Activated CD4-positive, alpha-beta T cell treated with anti-CD3 and anti-CD28 coated beads, Interleukin-2, amount 10 ng/mL, durations not matched to agents 7 days and 5 days (primary cell): ENCODE data around the gene ATP2B1. TPM values are rescaled to one million over a fixed set of nuclear protein-coding genes. Genes with fewer than 3 reads are reported as not detected.

Source experiments
- CTCF ChIA-PET: fragments of 350-600 bp; sonication (Branson Sonifier 250); formaldehyde crosslinking; loops from one replicate; lab custom pipeline; 2021; ENCODE audit warnings: antibody characterized with exemption; lab: Charles Lee
- POLR2A ChIA-PET: fragments of 350-600 bp; sonication (Branson Sonifier 250); formaldehyde crosslinking; loops from one replicate; lab custom pipeline; 2021; ENCODE audit warnings: antibody characterized with exemption; lab: Charles Lee
- DNase-seq: peaks from one replicate; pipeline ENCODE4 v3.0.0-alpha.2; 2020
- H3K27ac Mint-ChIP-seq: one replicate; pipeline ENCODE4 v1.8.0; 2021; ENCODE audit warnings: mild to moderate bottlenecking, moderate library complexity, mixed read lengths
- H3K27me3 Mint-ChIP-seq: one replicate; pipeline ENCODE4 v1.8.0; 2021; ENCODE audit warnings: mixed read lengths
- H3K36me3 Mint-ChIP-seq: one replicate; pipeline ENCODE4 v1.8.0; 2021; ENCODE audit warnings: low read depth, mixed read lengths
- H3K4me1 Mint-ChIP-seq: one replicate; pipeline ENCODE4 v1.8.0; 2021; ENCODE audit warnings: mixed read lengths
- H3K4me3 Mint-ChIP-seq: one replicate; pipeline ENCODE4 v1.8.0; 2021; ENCODE audit warnings: mild to moderate bottlenecking, moderate library complexity, mixed read lengths
- H3K9me3 Mint-ChIP-seq: one replicate; pipeline ENCODE4 v1.8.0; 2021; ENCODE audit warnings: mixed read lengths
- total RNA-seq, 2 experiments: library from RNA; stranded (reverse); gene quantifications; one replicate each; pipeline ENCODE4 v1.2.3, GENCODE V29; 2021

ATP2B1 gene
- total RNA-seq, 2 experiments from 2014 or later = 24.2 to 26.6 TPM

- H3K4me3 Mint-ChIP-seq = no peak overlapping the region
- no peaks in the 10 kb centered on the region for H3K27me3 Mint-ChIP-seq
- ChIA-PET CTCF (no interaction called here), POLR2A (no interaction called here)
- peaks cover 7% of the 10 kb centered on the region for H3K4me1 Mint-ChIP-seq
- H3K36me3 Mint-ChIP-seq = peaks cover 2% of the 10 kb centered on the region
- no peak overlapping the region for H3K27ac Mint-ChIP-seq
- peaks cover 15% of the 10 kb centered on the region for H3K9me3 Mint-ChIP-seq
- peak; percentile 16 for DNase-seq
Measured at GRCh38 chr12:89733579-89734201, 25.1 kb upstream of the ATP2B1 start.

- no peak overlapping the region for H3K27ac Mint-ChIP-seq
- peaks cover 2% of the 10 kb centered on the region for H3K36me3 Mint-ChIP-seq
- no peak for DNase-seq
- ChIA-PET POLR2A (no interaction called here), CTCF (no interaction called here)
- peaks cover 7% of the 10 kb centered on the region for H3K4me1 Mint-ChIP-seq
- H3K4me3 Mint-ChIP-seq = no peak overlapping the region
- peaks cover 13% of the 10 kb centered on the region for H3K9me3 Mint-ChIP-seq
- no peaks in the 10 kb centered on the region for H3K27me3 Mint-ChIP-seq
Measured at GRCh38 chr12:89732522-89732921, 23.9 kb upstream of the ATP2B1 start.

DNA sequence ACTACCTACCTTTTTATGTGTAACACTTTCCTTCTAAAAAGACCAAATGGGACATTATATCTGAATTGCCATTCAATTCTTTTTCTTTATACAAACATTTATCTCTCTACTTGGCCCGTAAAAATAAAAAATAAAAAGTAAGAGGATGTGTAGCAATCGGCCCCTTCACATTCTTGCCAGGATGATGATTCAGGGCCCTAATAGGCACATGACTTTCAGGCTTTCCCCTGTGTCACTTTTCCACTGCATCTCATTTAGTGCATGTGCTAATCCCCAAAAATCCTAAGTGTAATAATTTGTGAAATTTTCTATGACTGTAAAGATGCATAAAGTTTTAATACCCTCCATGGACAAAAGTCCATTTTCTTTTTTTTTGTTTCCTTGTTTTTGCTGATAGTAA is 23.0 kb upstream of the ATP2B1 start:
- Mint-ChIP-seq H3K36me3 (peaks cover 2% of the 10 kb centered on the region), H3K9me3 (peaks cover 13% of the 10 kb centered on the region), H3K4me1 (peaks cover 7% of the 10 kb centered on the region), H3K4me3 (no peak overlapping the region), H3K27ac (no peak overlapping the region), H3K27me3 (no peaks in the 10 kb centered on the region)
- no peak for DNase-seq
- CTCF ChIA-PET = no interaction called here
- POLR2A ChIA-PET = no interaction called here

- Mint-ChIP-seq H3K4me3 (no peak overlapping the region), H3K4me1 (peaks cover 7% of the 10 kb centered on the region), H3K27ac (no peak overlapping the region), H3K9me3 (peaks cover 15% of the 10 kb centered on the region), H3K36me3 (peaks cover 2% of the 10 kb centered on the region), H3K27me3 (no peaks in the 10 kb centered on the region)
- ChIA-PET POLR2A (no interaction called here), CTCF (no interaction called here)
- no peak for DNase-seq
Measured at GRCh38 chr12:89731089-89731488, 22.5 kb upstream of the ATP2B1 start.

- no peak overlapping the region for H3K4me3 Mint-ChIP-seq
- peaks cover 19% of the 10 kb centered on the region for H3K9me3 Mint-ChIP-seq
- peaks cover 2% of the 10 kb centered on the region for H3K36me3 Mint-ChIP-seq
- CTCF ChIA-PET = interaction anchor here (0.6 kb wide), 1 partner anchor 49 kb away, joined by 5 read pairs; no protein-coding TSS in a partner anchor
- peaks cover 7% of the 10 kb centered on the region for H3K4me1 Mint-ChIP-seq
- no peak for DNase-seq
- H3K27me3 Mint-ChIP-seq = no peaks in the 10 kb centered on the region
- POLR2A ChIA-PET = interaction anchor here (0.7 kb wide), 1 partner anchor 228 kb away, joined by 3 read pairs; no protein-coding TSS in a partner anchor
- no peak overlapping the region for H3K27ac Mint-ChIP-seq
Measured at GRCh38 chr12:89729946-89730459, 21.4 kb upstream of the ATP2B1 start.

GRCh38 chr12:89723276-89723675 is 14.6 kb upstream of the ATP2B1 start:
- ChIA-PET POLR2A (no interaction called here), CTCF (interaction anchor here (1.0 kb wide), 1 partner anchor 31 kb away, joined by 3 read pairs; no protein-coding TSS in a partner anchor)
- H3K4me1 Mint-ChIP-seq = no peaks in the 10 kb centered on the region
- no peak for DNase-seq
- H3K27me3 Mint-ChIP-seq = no peaks in the 10 kb centered on the region
- peaks cover 9% of the 10 kb centered on the region for H3K9me3 Mint-ChIP-seq
- no peaks in the 10 kb centered on the region for H3K36me3 Mint-ChIP-seq
- H3K4me3 Mint-ChIP-seq = no peak overlapping the region
- H3K27ac Mint-ChIP-seq = no peak overlapping the region

GRCh38 chr12:89721291-89721987 is 12.8 kb upstream of the ATP2B1 start:
- Mint-ChIP-seq H3K36me3 (no peaks in the 10 kb centered on the region), H3K4me3 (no peak overlapping the region), H3K4me1 (no peaks in the 10 kb centered on the region), H3K27ac (no peak overlapping the region), H3K9me3 (peaks cover 17% of the 10 kb centered on the region), H3K27me3 (no peaks in the 10 kb centered on the region)
- DNase-seq = no peak
- ChIA-PET POLR2A (no interaction called here), CTCF (no interaction called here)

DNA sequence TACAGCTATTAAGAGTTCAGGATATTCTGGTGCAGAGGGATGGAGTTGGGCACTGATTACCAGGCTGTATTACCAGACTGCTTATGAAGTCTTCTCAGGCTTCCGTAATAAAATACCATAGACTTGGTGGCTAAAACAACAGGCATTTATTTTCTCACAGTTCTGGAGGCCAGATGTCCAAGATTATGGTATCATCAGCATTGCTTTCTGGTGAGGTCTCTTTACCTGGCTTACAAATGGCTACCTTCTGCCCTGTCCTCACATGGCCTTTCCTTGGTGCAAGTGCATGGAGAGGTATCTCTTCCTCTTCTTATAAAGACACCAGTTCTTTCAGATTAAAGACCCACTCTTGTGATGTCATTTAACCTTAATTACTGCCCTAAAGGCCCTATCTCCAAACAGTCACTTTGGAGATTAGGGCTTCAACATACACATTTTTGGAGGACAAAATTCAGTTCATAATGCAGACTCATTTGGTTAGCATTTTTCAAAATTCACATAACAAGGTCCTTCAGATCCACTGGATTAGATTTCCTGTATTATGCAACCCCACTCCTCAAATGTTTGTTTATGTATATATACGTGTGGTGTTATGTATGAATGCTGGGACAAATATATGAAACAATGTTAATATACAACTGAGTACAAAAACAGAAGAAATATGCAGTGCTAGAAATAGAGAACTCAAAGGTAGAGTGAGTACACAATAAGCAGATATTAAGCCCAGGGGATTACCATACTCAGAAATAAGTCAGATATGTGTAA is 9.3 kb upstream of the ATP2B1 start:
- H3K4me1 Mint-ChIP-seq = no peaks in the 10 kb centered on the region
- peaks cover 5% of the 10 kb centered on the region for H3K36me3 Mint-ChIP-seq
- no peak overlapping the region for H3K4me3 Mint-ChIP-seq
- ChIA-PET POLR2A (no interaction called here), CTCF (no interaction called here)
- DNase-seq = no peak
- H3K9me3 Mint-ChIP-seq = peaks cover 21% of the 10 kb centered on the region
- H3K27me3 Mint-ChIP-seq = peaks cover 3% of the 10 kb centered on the region
- no peak overlapping the region for H3K27ac Mint-ChIP-seq

GRCh38 chr12:89712706-89713105 is 4.1 kb upstream of the ATP2B1 start:
- Mint-ChIP-seq H3K4me3 (no peak overlapping the region), H3K27me3 (peaks cover 19% of the 10 kb centered on the region), H3K27ac (no peak overlapping the region), H3K9me3 (peaks cover 19% of the 10 kb centered on the region), H3K36me3 (peaks cover 5% of the 10 kb centered on the region), H3K4me1 (peaks cover 8% of the 10 kb centered on the region)
- ChIA-PET CTCF (no interaction called here), POLR2A (no interaction called here)
- DNase-seq = no peak

- DNase-seq = no peak
- Mint-ChIP-seq H3K36me3 (peaks cover 5% of the 10 kb centered on the region), H3K4me1 (peaks cover 24% of the 10 kb centered on the region), H3K4me3 (peak overlapping the region; percentile 13), H3K9me3 (peaks cover 11% of the 10 kb centered on the region), H3K27me3 (peaks cover 19% of the 10 kb centered on the region), H3K27ac (no peak overlapping the region)
- CTCF ChIA-PET = no interaction called here
- POLR2A ChIA-PET = no interaction called here
Measured at GRCh38 chr12:89710873-89711750, 2.5 kb upstream of the ATP2B1 start.

DNA sequence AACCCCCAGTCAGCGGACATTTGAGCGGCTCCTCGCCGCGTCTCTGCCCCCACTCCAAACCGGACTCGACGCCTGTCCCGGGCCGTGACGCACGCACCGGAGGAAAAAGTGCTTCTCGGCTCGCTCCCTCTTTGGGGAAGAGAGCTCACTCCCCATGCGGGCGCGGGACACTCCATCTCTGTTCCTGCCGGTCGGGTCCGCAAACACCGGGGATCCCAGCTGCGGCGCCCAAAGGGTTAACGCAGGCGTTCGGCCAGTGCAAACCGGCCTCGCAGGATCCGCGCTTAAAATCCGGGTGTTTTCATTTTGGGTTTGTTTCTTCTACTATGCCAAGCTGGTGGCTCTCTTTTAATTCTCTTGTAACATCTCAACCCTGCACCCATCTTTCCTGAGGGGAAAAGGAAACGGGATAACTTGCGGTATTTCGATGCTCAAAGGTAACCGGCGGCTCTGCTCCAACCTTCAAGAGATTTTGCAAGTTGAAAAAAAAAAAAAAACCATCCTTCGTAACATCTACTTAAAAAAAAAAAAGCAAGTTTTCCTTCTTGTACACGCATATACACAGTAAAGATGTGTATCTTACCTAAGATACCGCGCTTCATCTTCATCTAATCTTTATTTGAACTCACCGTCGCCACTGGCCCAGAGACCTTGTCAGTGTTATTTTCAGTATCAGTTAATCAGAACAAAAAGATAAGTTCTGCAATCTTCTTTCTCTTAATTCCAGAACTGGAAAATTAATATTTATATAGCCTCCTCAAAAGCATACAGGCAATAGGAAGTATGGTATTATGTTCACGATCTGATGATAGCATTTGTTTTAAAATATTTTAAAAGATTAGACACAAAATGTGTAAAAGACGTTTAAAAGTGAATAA is 1.6 kb upstream of the ATP2B1 start:
- H3K27ac Mint-ChIP-seq = peak overlapping the region; percentile 89
- ChIA-PET CTCF (interaction anchor here (0.7 kb wide), 1 partner anchor 171 kb away, joined by 3 read pairs; no protein-coding TSS in a partner anchor), POLR2A (no interaction called here)
- H3K4me1 Mint-ChIP-seq = peaks cover 31% of the 10 kb centered on the region
- peak overlapping the region; percentile 81 for H3K4me3 Mint-ChIP-seq
- H3K27me3 Mint-ChIP-seq = peaks cover 19% of the 10 kb centered on the region
- peaks cover 5% of the 10 kb centered on the region for H3K36me3 Mint-ChIP-seq
- peaks cover 7% of the 10 kb centered on the region for H3K9me3 Mint-ChIP-seq
- peak; percentile 37 for DNase-seq
